Smooth muscle cell (in vitro differentiated cells): ENCODE results near the gene DNMT3L. TPM values are rescaled to one million over a fixed set of nuclear protein-coding genes. Genes with fewer than 3 reads are reported as not detected.
"Not testable (repeated sequence)": the region's sequence is repeated elsewhere in the genome, so short reads cannot be mapped to it uniquely, and the experiment has no call there.

Experiments used
- DNase-seq: peaks from one replicate; lab custom pipeline; 2025; ENCODE audit not compliant: unreplicated experiment; lab: John Stamatoyannopoulos, UW
- H2AFZ ChIP-seq: fragments of 200-600 bp; sonication (generic); 2 replicates; pipeline ENCODE4 v1.6.0; 2016; ENCODE audit warnings: antibody characterized with exemption, low read depth, mild to moderate bottlenecking
- H3F3A ChIP-seq: fragments of 200-600 bp; sonication (generic); 2 replicates; pipeline ENCODE4 v1.6.0; 2017; ENCODE audit warnings: antibody characterized with exemption, low read depth
- H3K27ac ChIP-seq: fragments of 200-600 bp; sonication (generic); 2 replicates; pipeline ENCODE4 v1.5.1; 2016; ENCODE audit warnings: low read depth, mild to moderate bottlenecking
- H3K27me3 ChIP-seq: fragments of 200-600 bp; sonication (generic); 2 replicates; pipeline ENCODE4 v1.6.1; 2016; ENCODE audit warnings: low read depth, mild to moderate bottlenecking
- H3K36me3 ChIP-seq: fragments of 200-600 bp; sonication (generic); 2 replicates; pipeline ENCODE4 v1.5.1; 2016; ENCODE audit warnings: low read depth
- H3K4me1 ChIP-seq: fragments of 200-600 bp; sonication (generic); 2 replicates; pipeline ENCODE4 v1.5.1; 2016; ENCODE audit warnings: low read depth
- H3K4me2 ChIP-seq: fragments of 200-600 bp; sonication (generic); 2 replicates; pipeline ENCODE4 v1.6.0; 2016; ENCODE audit warnings: mild to moderate bottlenecking
- H3K4me3 ChIP-seq: fragments of 200-600 bp; sonication (generic); 2 replicates; pipeline ENCODE4 v1.5.1; 2016; ENCODE audit warnings: mild to moderate bottlenecking
- H3K79me2 ChIP-seq: fragments of 200-600 bp; sonication (generic); 2 replicates; pipeline ENCODE4 v1.6.0; 2016; ENCODE audit warnings: low read depth, mild to moderate bottlenecking
- H3K9ac ChIP-seq: fragments of 200-600 bp; sonication (generic); 2 replicates; pipeline ENCODE4 v1.6.0; 2016; ENCODE audit warnings: low read depth
- H3K9me3 ChIP-seq: fragments of 200-600 bp; sonication (generic); replicated peaks from 2 replicates; pipeline ENCODE4 v1.5.1; 2016; ENCODE audit warnings: low read depth
- H4K20me1 ChIP-seq: fragments of 200-600 bp; sonication (generic); 2 replicates; pipeline ENCODE4 v1.6.0; 2016; ENCODE audit warnings: low read depth
- CTCF ChIP-seq: fragments of 200-600 bp; sonication (generic); IDR thresholded peaks from 2 replicates; pipeline ENCODE4 v1.5.1; 2017; ENCODE audit warnings: borderline replicate concordance, mild to moderate bottlenecking, antibody characterized with exemption; ENCODE audit not compliant: insufficient read depth, poor library complexity, severe bottlenecking
- WGBS: methylation state at CpG from one replicate; pipeline ENCODE4 v1.1.7; 2016; ENCODE audit warnings: low lambda C conversion rate; 5-methylcytosine and 5-hydroxymethylcytosine counted together
- polyA plus RNA-seq: library from polyadenylated mRNA; unstranded; fragments of >200 nt; fragmentation: Nextera tagmentation; extraction: Ambion mirVana; gene quantifications from 2 replicates; pipeline ENCODE4 v1.2.1, GENCODE V29; 2016
- small RNA-seq: library from RNA; depleted of rRNA; stranded (forward); fragments of <200 nt; gene quantifications from one replicate; pipeline ENCODE3, GENCODE V24; 2014
- total RNA-seq: library from RNA; depleted of rRNA; stranded (reverse); fragments of >200 nt; gene quantifications from 2 replicates; pipeline ENCODE4 v1.2.3, GENCODE V29; 2014

DNMT3L gene
- total and polyA plus RNA-seq, 2 experiments from 2014 or later: not detected

GRCh38 chr21:44199448-44199847 lies 62.2 kb downstream of the DNMT3L start:
- no peaks in the 10 kb centered on the region for H3K9me3 ChIP-seq
- H3K4me2 ChIP-seq: no peak overlapping the region
- H3K27ac ChIP-seq: no peak overlapping the region
- no peak overlapping the region for H3K9ac ChIP-seq
- H3K4me3 ChIP-seq: no peak overlapping the region
- H3K79me2 ChIP-seq: no peaks in the 10 kb centered on the region
- DNase-seq: no peak
- no peaks in the 10 kb centered on the region for H3F3A ChIP-seq
- H3K36me3 ChIP-seq: no peaks in the 10 kb centered on the region
- no peaks in the 10 kb centered on the region for H3K27me3 ChIP-seq
- no peaks in the 10 kb centered on the region for H4K20me1 ChIP-seq
- no peaks in the 10 kb centered on the region for H3K4me1 ChIP-seq
- WGBS: 81% methylated on average over 15 of the region's 15 CpGs
- no peak for TF ChIP-seq CTCF
- H2AFZ ChIP-seq: no peak overlapping the region

- WGBS: 92% methylated on average over 10 of the region's 21 CpGs
- not testable (repeated sequence) for DNase-seq, H2AFZ ChIP-seq, H3K4me3 ChIP-seq, H3K27me3 ChIP-seq, H3K9me3 ChIP-seq, H4K20me1 ChIP-seq, H3K4me1 ChIP-seq, H3K27ac ChIP-seq, H3F3A ChIP-seq, H3K9ac ChIP-seq, H3K4me2 ChIP-seq, H3K36me3 ChIP-seq, H3K79me2 ChIP-seq
Observed at GRCh38 chr21:44197156-44197516, 64.6 kb downstream of the DNMT3L start.

Small RNA genes lying within 50 kb of the gene (small RNA-seq; reads per million reads assigned to genes)
- gene AP001059.3: not detected

Other genes starting within 250 kb of the DNMT3L start
- gene TRAPPC10, start 249.6 kb downstream of the DNMT3L start, total RNA-seq: 16.9 and 24.6 TPM in 2 replicates
- gene TRAPPC10, start 249.6 kb downstream of the DNMT3L start, polyA plus RNA-seq: 7.9 and 12.3 TPM in 2 replicates
- gene PWP2, start 154.5 kb downstream of the DNMT3L start, total RNA-seq: 1.4 and 10.9 TPM in 2 replicates
- gene PWP2, start 154.5 kb downstream of the DNMT3L start, polyA plus RNA-seq: 0.38 and 0.76 TPM in 2 replicates
- 5.8 and 6.3 TPM in 2 replicates for gene GATD3, start 128.2 kb downstream of the DNMT3L start, total RNA-seq
- gene GATD3, start 128.2 kb downstream of the DNMT3L start, polyA plus RNA-seq: 4.1 and 4.6 TPM in 2 replicates
- 0.76 and 1.0 TPM in 2 replicates for gene ICOSLG, start 21.0 kb downstream of the DNMT3L start, total RNA-seq
- gene ICOSLG, start 21.0 kb downstream of the DNMT3L start, polyA plus RNA-seq: 0.73 and 1.3 TPM in 2 replicates
- 0.27 and 0.76 TPM in 2 replicates for gene AIRE, start 24.0 kb upstream of the DNMT3L start, total RNA-seq
- gene AIRE, start 24.0 kb upstream of the DNMT3L start, polyA plus RNA-seq: 1.1 TPM in 1 of 2 replicates, not detected in the other
- gene PFKL, start 38.2 kb upstream of the DNMT3L start, total RNA-seq: 51.4 and 52.1 TPM in 2 replicates
- gene PFKL, start 38.2 kb upstream of the DNMT3L start, polyA plus RNA-seq: 162 and 178 TPM in 2 replicates
- gene CFAP410, start 77.5 kb upstream of the DNMT3L start, total RNA-seq: 6.5 and 12.4 TPM in 2 replicates
- gene CFAP410, start 77.5 kb upstream of the DNMT3L start, polyA plus RNA-seq: 21.7 and 28.3 TPM in 2 replicates
- gene TRPM2, start 91.7 kb upstream of the DNMT3L start, total RNA-seq: 0.31 TPM in 1 of 2 replicates, not detected in the other
- not detected in 2 replicates for gene TRPM2, start 91.7 kb upstream of the DNMT3L start, polyA plus RNA-seq
- 3.3 and 4.9 TPM in 2 replicates for gene LRRC3, start 193.6 kb upstream of the DNMT3L start, total RNA-seq
- gene LRRC3, start 193.6 kb upstream of the DNMT3L start, polyA plus RNA-seq: 5.3 and 5.8 TPM in 2 replicates